NCI-H460 (cell line): ENCODE data around the gene STOM. TPM values are rescaled to one million over a fixed set of nuclear protein-coding genes. Genes with fewer than 3 reads are reported as not detected.

Source experiments
- DNase-seq: peaks from one replicate; pipeline ENCODE4 v3.0.0-alpha.2; 2016; ENCODE audit warnings: low read depth; ENCODE audit errors: extremely low read depth
- total RNA-seq: library from RNA; depleted of rRNA; stranded (reverse); fragments of >200 nt; shearing (Covaris generic); gene quantifications from 2 replicates; pipeline ENCODE4 v1.2.3, GENCODE V29; 2014

The STOM gene
- total RNA-seq, 1 experiment from 2014 or later: 53.9 TPM

GRCh38 chr9:121350993-121351561 lies 19.0 kb downstream of the STOM start:
- DNase-seq: no peak

DNA sequence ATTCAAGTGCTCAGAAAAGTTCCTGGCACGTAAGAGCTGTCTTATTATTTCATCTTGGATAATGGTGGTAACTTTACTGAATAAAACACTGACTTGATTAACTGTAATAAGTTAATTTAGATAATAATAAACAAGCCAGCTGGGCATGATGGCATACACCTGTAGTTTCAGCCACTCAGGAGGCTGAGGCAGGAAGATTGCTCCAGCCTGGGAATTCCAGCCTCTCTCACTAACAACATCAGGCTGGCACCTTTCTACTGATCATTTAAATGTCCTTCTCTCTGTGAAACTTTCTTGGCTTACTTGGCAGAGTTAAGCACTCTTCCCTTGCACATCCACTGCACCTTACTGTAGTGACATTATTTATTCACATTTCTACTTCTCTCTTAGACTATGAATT lies 20.0 kb downstream of the STOM start:
- no peak for DNase-seq

DNA sequence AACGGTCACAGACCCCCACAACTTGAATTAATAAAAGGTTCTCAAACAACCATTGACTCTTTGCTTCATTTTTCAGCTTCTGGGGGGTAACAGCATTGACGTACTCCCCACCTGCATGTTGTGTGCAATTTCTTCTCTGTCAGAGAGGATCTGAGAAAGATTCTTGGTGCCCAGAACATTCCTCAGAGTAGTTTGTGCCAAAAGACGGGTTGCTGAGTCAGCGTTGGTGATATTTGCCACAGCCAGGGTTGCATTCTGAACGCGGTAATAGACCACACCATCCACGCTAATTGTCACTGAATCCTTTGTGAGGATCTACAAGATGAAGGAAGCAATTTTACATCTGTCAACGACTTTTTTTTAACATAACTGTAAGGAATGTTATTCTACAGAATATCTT lies 21.0 kb downstream of the STOM start:
- no peak for DNase-seq

DNA sequence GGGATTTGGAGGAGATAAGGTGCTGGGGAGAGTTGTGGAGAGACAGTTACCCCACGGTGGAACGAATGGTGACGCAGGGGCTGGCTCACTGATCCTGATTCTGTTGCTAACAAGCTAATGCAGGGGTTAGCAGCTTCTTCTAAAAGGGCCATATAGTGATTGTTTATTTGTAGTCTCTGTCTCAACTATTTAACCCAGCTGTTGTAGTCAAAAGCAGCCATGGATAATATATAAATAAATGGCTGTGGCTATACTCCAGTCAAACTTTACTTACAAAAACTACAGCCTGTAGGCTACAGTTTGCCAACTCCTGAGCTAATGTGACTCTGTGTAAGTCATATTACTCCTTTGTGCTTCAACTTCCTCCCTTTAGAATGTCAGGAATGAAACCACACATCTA lies 21.8 kb downstream of the STOM start:
- DNase-seq: no peak

DNA sequence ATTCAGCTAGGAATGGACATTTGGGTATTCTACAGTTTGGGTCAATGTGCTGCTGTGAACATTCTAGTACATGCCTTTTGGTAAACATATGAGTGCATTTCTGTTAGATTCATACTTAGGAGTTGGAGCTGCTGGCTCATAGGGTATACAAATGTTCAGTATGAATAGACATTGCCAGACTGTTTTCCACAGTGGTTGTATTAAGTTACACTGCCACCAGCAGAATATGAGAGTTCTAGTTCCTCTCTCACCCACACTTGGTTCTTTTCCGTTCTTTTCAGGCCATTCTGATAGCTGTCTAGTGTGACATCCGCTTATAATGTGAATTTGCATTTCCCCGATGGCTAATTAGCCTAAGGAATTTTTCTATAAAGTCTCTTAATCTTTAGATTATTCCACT lies 25.0 kb downstream of the STOM start:
- no peak for DNase-seq

DNA sequence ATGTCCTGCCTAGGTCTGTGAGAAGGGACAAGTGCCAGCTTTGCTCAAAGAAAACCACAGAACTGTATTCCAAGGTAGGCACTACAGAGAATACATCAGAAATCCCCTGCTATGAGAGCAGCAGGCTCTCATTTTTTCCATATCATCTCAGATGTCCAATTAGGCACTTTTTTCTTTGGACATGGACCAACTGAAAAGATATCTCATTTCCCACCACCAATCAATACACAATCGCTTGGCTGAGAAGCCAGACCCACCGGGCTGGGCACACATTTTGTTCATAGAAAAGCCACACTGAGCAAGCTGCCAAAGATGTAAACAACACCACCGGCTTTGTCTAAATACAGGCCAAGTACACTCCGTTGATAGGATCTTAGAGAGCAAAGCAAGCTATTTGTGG lies 25.9 kb downstream of the STOM start:
- DNase-seq: no peak

DNA sequence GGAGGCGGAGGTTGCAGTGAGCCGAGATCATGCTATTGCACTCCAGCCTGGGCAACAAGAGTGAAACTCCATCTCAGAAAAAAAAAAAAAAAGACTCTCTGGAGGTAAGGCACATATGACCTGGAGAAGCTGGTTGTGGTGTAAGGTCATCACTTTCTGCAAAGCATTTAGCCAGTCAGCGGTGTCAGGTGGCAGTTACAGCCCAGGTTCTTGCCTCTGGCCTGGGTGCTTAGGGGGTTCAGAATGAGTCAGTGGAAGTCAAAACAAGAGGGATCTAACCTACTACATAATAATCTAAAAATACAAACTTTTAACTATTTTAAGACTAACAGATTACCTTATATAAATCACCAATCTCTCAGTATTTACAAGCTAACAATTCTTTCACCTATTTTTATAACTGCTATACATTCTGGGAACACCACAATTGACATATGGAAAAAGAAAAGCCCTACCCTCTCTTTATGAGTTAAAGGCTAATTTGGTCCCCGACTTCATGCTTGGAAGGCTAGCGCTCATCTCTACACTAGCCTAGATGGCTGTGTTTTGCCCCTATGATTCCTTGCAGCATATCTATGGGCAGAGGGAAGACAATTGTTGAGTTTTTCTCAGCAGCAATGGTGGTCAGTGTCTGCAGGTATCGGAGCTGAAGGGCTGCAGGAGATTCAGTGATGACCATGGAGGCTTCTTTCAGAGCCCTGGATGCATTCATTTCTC lies 29.2 kb downstream of the STOM start:
- no peak for DNase-seq

- DNase-seq: no peak
Observed at GRCh38 chr9:121339437-121339836, 30.6 kb downstream of the STOM start.

DNA sequence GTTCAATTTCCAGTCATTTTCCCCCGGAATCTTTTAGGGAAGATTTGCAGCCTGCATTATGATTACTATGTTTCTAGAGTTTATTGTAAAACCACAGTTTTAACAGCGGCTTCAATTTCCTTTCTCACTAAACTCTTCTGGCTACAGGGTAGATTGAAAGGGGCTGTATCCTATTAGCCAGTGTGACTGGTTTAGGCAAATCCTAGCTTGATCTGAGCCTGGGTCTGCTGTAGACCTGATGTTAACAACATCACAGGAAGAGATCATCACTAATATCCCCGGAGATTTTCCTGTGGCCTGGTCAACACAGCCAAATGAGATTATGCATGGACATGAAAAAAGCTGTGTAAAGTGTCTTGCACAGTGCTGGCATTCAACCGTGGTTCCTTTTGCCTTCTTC lies 33.4 kb downstream of the STOM start:
- no peak for DNase-seq

GRCh38 chr9:121333950-121334773 lies 35.9 kb downstream of the STOM start:
- no peak for DNase-seq

GRCh38 chr9:121331992-121332685 lies 37.9 kb downstream of the STOM start:
- no peak for DNase-seq

DNA sequence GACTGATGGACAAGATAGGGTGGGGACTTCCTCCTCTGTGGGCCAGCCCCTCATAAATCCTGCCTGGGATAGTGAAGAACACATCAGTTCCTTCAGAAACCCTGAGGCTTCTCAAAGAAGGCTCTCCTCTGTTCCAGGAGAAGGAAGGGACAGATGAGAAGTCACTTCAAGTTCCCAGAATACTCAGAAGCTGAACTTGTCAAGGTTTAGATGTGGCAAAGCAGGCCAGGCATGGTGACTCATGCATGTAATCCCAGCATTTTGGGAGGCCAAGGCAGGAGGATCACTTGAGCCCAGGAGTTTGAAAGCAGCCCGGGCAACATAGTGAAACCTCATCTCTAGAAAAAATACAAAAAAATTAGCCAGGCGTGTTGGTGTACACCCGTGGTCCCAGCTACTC lies 38.5 kb downstream of the STOM start:
- no peak for DNase-seq

- no peak for DNase-seq
Observed at GRCh38 chr9:121328876-121329681, 41.0 kb downstream of the STOM start.

DNA sequence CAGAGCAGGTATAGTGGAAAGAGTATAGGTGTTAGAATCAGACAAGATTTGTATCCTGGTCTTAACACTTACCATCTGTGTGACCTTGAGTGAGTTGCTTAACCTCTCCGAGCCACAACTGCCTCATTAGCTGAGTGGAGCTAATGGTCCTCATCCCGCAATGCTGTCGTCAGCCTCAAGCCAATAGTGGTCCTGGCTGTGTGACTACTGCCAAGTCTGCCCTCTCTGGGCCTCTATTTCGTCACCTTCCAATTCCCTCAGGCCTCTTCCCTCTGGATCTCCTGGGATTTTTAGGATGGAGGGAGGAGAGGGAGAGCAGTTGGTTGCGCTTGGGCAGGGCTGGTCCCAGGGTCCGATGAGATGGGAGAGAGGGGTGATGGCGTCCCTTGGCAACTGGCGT lies 41.6 kb downstream of the STOM start:
- no peak for DNase-seq

- no peak for DNase-seq
Observed at GRCh38 chr9:121326901-121327613, 43.0 kb downstream of the STOM start.

DNA sequence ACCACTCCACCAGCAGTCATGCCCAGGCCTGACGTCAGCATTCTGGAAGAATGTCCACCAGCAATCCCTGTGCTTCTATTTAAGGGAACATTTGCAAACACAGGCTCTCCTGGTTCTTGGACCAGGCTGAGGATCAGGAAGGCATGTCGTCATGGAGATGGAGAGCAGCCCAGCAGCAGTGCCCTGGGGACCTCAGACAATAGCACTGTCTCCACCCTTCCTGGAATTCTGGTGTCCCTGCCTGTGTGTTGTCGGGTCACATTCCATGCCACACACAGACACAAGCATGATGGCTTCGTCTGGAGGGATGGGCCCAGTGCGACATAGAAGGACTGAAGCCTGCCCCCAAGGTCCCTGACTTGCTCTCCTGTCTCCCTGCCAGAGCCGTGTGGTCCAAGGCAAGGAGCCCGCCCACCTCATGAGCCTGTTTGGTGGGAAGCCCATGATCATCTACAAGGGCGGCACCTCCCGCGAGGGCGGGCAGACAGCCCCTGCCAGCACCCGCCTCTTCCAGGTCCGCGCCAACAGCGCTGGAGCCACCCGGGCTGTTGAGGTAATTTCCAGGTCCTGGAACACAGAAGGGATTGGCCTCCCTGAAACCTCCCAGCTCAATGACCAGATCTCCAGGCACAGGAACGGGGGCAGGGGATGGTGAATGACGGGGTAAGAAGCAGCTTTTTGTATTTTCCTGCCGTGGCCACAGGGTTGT lies 43.8 kb downstream of the STOM start:
- DNase-seq: peak; percentile 34

DNA sequence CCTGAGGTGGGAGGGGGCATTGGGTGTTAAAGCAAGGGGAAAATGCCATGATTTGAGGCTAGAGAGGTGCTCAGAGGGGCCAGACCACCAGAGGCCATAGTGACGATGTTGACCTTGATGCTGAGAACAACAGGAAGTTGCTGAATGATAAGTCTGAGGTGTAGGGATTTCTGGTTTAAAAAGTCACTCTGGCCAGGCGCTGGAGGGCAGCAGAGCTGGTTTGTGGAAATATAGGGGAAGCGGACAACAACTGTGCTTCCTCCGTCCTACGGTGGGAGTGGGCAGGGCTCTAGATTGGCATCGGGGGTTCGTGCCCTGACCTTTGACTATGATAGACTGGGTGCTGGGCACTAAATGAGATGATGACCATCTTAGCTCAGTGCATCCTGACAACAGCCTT lies 44.7 kb downstream of the STOM start:
- DNase-seq: no peak

- no peak for DNase-seq
Observed at GRCh38 chr9:121324755-121325154, 45.3 kb downstream of the STOM start.

DNA sequence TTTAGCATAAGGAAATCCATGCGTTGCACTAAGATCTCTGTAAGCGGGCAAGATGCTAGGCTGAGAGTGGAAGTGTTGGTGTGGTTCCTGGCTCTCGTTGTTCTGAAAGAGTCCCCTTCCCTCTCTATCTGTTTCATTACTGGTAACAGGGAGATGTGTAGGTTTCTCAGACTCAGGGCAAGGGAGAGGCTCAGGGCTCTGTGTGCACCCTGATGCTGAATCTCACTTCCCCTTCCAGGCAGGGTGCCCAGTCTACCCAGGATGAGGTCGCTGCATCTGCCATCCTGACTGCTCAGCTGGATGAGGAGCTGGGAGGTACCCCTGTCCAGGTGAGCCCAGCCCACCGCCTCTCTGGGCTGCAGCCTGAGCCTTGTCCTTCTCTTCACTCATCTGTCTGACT lies 45.7 kb downstream of the STOM start:
- DNase-seq: no peak
